Stimulated activated naive CD4-positive, alpha-beta T cell treated with Interleukin-2 at 50 U/mL for 16 hours (primary cell): ENCODE measurements around the gene C5AR2.
"Not testable (repeated sequence)": the region's sequence is repeated elsewhere in the genome, so short reads cannot be mapped to it uniquely, and the experiment has no call there.

Experiments used
- DNase-seq: peaks from one replicate; lab custom pipeline; 2025; lab: John Stamatoyannopoulos, UW

The C5AR2 gene

DNA sequence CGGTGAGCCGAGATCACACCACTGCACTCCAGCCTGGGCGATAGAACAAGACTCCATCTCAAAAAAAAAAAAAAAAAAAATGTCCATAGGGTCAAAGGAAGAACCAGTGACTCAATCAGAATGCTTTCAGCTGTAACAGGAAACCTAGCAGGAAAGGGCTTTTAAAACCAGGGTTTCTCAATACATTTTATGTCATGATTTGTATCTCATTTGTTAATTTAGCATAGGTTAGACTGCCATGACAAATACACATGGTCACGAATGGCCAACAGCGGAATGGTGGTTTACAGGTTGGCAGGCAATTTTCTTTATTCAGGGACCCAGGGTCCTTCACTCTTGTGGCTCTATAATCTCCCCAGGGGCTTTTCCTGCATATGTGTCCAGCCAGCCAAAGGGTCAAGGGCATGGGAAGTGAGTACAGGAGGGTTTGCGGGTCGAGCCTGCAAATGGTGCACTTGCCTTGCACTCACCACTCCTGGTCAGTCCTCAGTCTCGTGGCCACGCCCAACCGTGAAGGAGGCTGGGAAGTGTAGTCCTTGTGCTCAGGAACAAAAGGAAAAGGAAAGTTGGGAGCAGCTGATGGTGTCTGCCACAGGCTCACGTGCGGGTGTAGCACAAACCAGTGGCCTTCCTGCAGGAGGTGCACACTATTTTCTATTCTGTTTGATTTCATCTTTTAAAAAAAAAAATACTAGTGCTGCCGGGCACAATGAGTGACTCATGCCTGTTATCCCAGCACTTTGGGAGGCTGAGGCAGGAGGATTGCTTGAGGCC lies 32.0 kb downstream of the C5AR2 start:
- DNase-seq: no peak

DNA sequence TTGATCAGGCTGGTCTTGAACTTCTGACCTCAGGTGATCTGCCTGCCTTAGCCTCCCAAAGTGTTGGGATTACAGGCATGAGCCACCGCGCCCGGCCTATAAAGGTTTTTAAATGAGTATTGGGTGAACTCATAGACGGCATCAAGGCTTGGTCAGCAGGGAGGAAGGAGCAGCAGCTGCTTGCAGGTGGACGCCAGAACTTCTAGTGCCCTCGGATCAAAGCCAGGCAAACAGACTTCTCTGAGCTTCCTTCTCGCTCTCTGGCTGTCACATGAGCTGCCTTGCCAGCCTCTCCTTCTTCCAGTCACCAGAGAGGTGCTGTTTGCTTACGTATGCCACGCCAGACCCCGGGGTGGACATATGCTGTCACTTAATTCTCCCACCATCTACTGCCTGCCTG lies 33.5 kb downstream of the C5AR2 start:
- not testable (repeated sequence) for DNase-seq

GRCh38 chr19:47370045-47370611 lies 38.2 kb downstream of the C5AR2 start:
- DNase-seq: no peak

GRCh38 chr19:47371261-47371660 lies 39.3 kb downstream of the C5AR2 start:
- DNase-seq: no peak

GRCh38 chr19:47372603-47373002 lies 40.6 kb downstream of the C5AR2 start:
- no peak for DNase-seq

DNA sequence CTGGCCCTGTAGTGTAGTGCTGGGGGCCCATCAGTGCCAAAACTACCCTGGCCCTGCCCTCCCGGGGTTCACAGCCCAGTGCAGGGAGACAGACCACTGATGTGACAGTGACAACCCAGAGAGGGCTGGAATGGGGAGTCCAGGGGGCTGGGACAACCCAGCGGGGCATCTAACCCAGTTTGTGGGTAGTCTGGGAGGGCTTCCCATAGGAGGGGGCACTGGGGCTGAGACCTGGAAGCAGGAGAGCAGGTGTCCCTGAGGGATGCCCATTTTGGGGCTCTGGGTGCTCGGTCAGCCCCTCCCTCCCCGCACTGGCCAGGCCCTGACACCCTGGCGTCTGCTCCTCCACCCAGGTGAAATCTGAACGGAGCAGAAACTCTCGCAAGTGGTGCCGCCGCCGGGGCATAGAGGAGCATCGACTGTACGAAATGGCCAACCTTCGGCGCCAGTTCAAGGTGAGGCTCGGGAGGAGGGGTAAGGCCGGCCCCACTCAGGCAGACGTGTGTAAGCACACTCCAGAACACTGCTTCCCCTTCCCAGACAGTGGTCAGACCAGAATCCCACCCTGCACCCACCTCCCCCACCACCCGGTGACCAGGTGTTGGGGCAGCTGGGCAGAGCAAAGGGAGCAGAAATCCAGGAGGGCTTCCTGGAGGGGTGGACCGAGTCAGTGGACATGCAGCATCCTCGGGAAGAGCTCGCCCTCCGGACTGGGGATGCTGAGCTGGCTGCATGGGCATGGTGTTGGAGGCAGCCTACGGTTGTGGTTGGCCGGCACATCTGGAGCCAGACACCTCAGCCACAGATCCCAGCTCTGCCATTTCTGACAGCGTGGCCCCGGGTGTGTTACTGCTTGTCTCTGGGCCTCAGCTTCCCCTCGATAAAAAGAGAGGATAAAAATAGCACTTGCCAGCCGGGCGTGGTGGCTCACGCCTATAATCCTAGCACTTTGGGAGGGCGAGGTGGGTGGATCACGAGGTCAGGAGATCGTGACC lies 41.6 kb downstream of the C5AR2 start:
- no peak for DNase-seq

DNA sequence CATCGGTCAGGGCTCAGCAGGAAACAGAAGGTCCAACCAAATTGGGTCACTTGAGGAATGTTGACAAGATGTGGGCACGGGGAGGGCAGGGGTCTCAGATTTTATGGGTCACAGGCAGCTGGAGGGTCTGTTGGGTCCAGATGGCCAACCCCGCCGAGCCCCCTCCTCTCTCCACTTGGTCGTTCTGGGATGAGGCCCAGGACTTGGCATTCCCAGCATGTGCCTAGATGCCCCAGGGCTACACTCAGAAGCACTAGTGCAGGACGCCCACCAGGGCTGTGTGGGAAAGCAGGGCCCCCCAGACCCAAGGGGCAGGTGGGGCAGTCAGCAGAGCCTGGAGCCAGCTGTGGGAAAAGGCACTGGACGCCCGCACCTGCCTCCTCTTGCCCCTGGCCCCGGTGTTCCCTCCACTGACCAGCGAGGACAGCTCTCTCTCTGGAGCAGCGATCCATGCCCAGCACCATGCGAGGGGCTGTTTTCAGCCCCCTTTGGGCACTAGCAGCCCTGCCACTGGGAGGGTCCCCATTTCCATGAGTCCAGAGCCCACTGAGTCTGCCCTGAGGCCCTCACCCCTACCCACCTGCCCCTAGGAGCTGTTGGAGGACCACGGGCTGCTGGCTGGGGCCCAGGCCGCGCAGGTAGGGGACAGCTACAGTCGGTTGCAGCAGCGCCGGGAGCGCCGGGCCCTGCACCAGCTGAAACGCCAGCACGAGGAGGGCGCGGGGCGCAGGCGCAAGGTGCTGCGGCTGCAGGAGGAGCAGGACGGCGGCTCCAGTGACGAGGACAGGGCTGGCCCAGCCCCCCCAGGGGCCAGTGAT lies 43.1 kb downstream of the C5AR2 start:
- DNase-seq: no peak

GRCh38 chr19:47375694-47376588 lies 44.0 kb downstream of the C5AR2 start:
- no peak for DNase-seq

- DNase-seq: no peak
Measured at GRCh38 chr19:47376589-47377144, 44.7 kb downstream of the C5AR2 start.

DNA sequence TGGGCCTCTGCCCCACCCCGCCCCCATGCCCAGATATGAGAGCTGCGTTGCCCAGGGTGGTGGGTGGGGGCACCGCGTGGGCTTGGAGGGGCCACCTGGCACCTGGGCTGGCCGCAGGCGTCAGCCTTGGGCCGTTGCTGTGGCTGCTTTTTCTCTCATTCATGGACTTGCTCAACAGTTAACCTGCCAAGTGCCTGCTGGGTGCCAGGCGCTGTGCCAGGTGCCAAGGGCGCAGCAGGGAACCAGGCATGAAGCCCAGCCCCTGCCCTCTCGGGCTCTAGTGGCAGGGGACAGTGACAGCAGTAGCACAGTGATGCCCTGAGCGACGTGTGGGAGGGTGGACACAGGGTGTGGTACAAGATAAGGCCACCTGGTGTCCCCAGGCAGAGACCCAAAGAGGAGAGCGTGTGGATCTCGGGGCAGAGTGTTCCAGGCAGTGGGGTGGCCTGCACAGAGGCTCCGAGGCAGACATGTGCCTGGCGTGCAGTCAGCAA lies 45.3 kb downstream of the C5AR2 start:
- no peak for DNase-seq

DNA sequence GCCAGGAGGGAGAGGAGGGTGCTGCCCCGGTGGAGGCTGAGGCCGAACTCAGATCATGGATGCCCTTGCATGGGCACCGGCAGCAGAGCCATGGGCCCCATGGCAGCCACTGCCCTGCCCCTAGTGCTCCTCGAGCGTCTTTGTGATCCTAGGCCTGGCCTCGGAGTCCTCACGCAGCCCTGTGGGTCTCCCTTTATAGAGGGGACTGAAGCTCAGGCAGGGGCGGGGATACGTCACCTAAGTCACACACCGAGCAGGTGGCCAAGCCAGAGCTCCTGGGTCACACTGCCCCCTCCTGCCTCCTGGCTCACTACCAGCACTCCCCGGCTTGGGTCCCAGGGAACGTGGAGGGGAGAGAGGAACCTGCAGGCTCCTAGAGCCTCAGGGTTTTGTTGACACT lies 45.8 kb downstream of the C5AR2 start:
- DNase-seq: no peak

GRCh38 chr19:47378246-47378645 lies 46.3 kb downstream of the C5AR2 start:
- no peak for DNase-seq

DNA sequence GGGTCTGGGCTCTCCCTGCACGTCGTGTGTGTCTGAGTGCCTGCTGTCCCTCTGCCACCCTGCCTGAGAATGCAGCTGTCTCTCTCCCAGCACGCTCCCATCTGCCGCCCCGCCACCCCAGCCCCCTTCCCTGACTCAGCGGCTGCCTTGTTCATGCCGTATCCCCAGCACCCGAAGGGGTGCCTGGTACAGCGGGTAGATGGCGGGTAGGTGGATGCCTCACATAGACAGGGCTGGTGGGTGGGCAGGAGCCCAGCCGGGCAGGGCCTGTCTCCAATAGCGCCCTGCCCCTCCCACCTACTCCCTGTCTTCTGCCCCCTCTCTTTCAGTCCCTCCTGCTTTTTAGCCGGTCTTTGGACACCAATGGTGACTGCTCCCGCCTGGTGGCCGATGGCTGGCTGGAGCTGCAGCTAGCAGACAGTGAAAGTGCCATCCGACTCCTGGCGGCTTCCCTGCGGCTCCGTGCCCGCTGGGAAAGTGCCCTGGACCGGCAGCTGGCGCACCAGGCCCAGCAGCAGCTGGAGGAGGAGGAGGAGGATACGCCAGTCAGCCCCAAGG lies 47.5 kb downstream of the C5AR2 start:
- no peak for DNase-seq

DNA sequence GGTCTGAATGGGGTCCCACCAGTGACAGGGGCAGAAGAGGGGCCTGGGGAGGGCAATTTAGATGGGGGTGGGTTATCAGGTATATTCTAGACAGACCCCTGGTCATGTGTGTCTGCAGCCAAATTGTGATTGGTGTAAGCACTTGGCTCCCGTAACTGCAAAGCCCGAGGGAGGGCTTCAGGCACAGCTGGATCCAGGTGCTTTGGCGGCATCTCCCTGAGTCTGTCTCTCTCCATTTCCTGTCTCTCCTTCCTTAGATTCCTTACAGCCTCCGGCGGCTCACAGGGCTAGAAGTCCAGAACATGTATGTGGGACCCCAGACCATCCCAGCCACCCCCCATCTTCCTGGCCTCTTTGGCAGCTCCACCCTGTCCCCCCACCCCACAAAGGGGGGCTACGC lies 48.6 kb downstream of the C5AR2 start:
- DNase-seq: no peak

DNA sequence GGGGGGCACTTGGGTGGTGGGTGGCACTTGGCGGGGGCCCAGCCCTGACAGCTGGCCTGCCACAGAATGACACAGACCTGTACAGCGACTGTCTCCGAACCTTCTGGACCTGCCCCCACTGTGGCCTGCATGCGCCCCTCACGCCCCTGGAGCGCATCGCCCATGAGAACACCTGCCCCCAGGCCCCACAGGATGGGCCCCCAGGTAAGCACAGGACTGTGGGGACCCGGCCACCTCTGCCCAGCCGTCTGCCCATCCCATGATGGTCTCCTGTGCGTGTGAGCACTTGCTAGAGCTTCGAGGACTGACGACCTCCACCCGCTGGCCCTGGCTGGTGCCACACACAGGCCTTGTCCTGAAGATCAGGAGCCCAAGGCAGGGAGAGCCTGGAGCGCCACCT lies 49.1 kb downstream of the C5AR2 start:
- DNase-seq: no peak

- no peak for DNase-seq
Measured at GRCh38 chr19:47381653-47382279, 49.8 kb downstream of the C5AR2 start.

GRCh38 chr19:47383890-47384289 lies 51.9 kb downstream of the C5AR2 start:
- DNase-seq: not testable (repeated sequence)

- DNase-seq: not testable (repeated sequence)
Measured at GRCh38 chr19:47384533-47384932, 52.6 kb downstream of the C5AR2 start.

DNA sequence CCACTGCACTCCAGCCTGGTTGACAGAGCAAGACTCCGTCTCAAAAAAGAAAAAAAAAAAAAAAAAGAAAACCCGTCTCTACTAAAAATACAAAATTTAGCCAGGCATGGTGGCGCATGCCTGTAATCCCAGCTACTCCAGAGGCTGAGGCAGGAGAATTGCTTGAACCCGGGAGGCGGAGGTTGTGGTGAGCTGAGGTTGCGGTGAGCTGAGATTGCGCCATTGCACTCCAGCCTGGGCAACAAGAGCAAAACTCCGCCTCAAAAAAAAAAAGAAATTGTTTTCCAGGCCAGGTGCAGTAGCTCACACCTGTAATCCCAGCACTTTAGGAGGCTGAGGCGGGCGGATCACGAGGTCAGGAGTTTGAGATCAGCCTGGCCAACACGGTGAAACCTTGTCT lies 54.6 kb downstream of the C5AR2 start:
- DNase-seq: not testable (repeated sequence)
